Measurements from ENCODE around the gene DMD. TPM values are rescaled to one million over a fixed set of nuclear protein-coding genes. Genes with fewer than 3 reads are reported as not detected.
"Not testable (repeated sequence)": the region's sequence is repeated elsewhere in the genome, so short reads cannot be mapped to it uniquely, and the experiment has no call there.

DMD gene
- total RNA-seq, 4 donors from 2014 or later, result 27.7 to 54.7 (median 34.4) TPM

GRCh38 chrX:32708542-32708941 lies 502.8 kb downstream of the DMD start:
- no peak for TF ChIP-seq CTCF (IDR thresholded peaks at IDR 0.05)
- ATAC-seq (ENCODE audit: low FRiP score) (no peak), DNase-seq (ENCODE audit: low spot score) (no peak)

GRCh38 chrX:32705385-32705784 lies 506.0 kb downstream of the DMD start:
- not testable (repeated sequence) for DNase-seq (ENCODE audit: low spot score); ATAC-seq (ENCODE audit: low FRiP score)

GRCh38 chrX:32687379-32687778 lies 524.0 kb downstream of the DMD start:
- no peak for TF ChIP-seq CTCF (IDR thresholded peaks at IDR 0.05)
- ATAC-seq (ENCODE audit: low FRiP score) (no peak), DNase-seq (ENCODE audit: low spot score) (no peak)

GRCh38 chrX:32678487-32678886 lies 532.9 kb downstream of the DMD start:
- no peak for ATAC-seq (ENCODE audit: low FRiP score)
- TF ChIP-seq CTCF (IDR thresholded peaks at IDR 0.05), result no peak
- no peak for DNase-seq (ENCODE audit: low spot score)

- no peak for TF ChIP-seq CTCF (IDR thresholded peaks at IDR 0.05)
- ATAC-seq (ENCODE audit: low FRiP score) (no peak), DNase-seq (ENCODE audit: low spot score) (no peak)
These were observed 538.2 kb downstream of the DMD start for GRCh38 chrX:32673193-32673592.

- ATAC-seq (ENCODE audit: low FRiP score) (no peak), DNase-seq (ENCODE audit: low spot score) (no peak)
- no peak for TF ChIP-seq CTCF (IDR thresholded peaks at IDR 0.05)
These were observed 548.8 kb downstream of the DMD start for GRCh38 chrX:32662516-32662915.

GRCh38 chrX:32644476-32645245 lies 566.7 kb downstream of the DMD start:
- ATAC-seq (ENCODE audit: low FRiP score), result no peak

More at GRCh38 chrX:32644476-32645245, 566.7 kb downstream of the DMD start:
- no peak for DNase-seq (ENCODE audit: low spot score)
- TF ChIP-seq CTCF (IDR thresholded peaks at IDR 0.05), result no peak
